ENCODE results near the gene GPD2. TPM values are rescaled to one million over a fixed set of nuclear protein-coding genes. Genes with fewer than 3 reads are reported as not detected.
"Not testable (repeated sequence)": the region's sequence is repeated elsewhere in the genome, so short reads cannot be mapped to it uniquely, and the experiment has no call there.

The GPD2 gene
- total and polyA plus RNA-seq, 7 experiments from 2014 or later = 2.9 to 17.1 (median 10.2) TPM

DNA sequence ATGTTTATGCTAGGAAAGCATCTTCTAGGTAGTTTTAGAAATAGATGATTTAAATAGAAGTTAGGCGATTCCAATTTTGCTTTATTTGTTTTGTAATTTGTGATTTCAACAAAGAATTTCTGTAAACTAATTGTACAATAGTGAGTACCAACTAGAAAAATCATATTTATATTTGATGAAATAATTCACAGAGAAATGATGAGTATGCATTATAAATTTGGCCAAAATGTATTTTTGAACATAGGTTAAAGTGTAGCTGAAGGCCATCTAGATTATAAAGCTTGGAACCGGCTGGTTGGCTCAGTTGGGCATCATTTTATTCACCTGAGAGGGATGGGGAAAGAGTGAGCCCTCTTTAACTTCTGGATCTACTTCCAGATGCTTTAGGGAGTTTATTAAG is 50.4 kb downstream of the GPD2 start:
- H3K27me3 Mint-ChIP-seq = no peaks in the 10 kb centered on the region
- ChIA-PET POLR2A (no interaction called here), CTCF (no interaction called here)
- intact Hi-C loops (cut with micrococcal nuclease) = loop anchor here in 1 of 2 donors (10.0 kb wide), 1 partner anchor 408 kb away; no protein-coding TSS in a partner anchor
- H3K9me3 ChIP-seq (ENCODE audit: control insufficient read depth in 2 of 3, low read length in 3 of 3) = no peaks in the 10 kb centered on the region
- peaks cover 14 to 38% (median 25%) of the 10 kb centered on the region in 7 donors for H3K4me1 Mint-ChIP-seq
- H3K36me3 Mint-ChIP-seq = peaks cover 2 to 28% (median 10%) of the 10 kb centered on the region in 5 donors
- H3K36me3 ChIP-seq (ENCODE audit: control insufficient read depth in 2 of 3, insufficient read depth in 3 of 3, low read length in 3 of 3) = no peaks in the 10 kb centered on the region
- no peak overlapping the region for H3K4me3 ChIP-seq (ENCODE audit: low read length)
- peak overlapping the region in 1 of 9 donors; percentile 51 for H3K27ac Mint-ChIP-seq
- no peak overlapping the region for H3K27ac ChIP-seq (ENCODE audit: low read depth, low read length)
- no peak for ATAC-seq
- no peak overlapping the region for H3K4me3 Mint-ChIP-seq
- H3K27me3 ChIP-seq (ENCODE audit: control insufficient read depth in 2 of 2, insufficient read depth in 2 of 2, low read length in 2 of 2) = no peaks in the 10 kb centered on the region
- no peak for DNase-seq
- H3K4me1 ChIP-seq (ENCODE audit: control insufficient read depth in 2 of 2, insufficient read depth in 2 of 2, low read length in 2 of 2) = no peaks in the 10 kb centered on the region
- H3K9me3 Mint-ChIP-seq = no peaks in the 10 kb centered on the region

DNA sequence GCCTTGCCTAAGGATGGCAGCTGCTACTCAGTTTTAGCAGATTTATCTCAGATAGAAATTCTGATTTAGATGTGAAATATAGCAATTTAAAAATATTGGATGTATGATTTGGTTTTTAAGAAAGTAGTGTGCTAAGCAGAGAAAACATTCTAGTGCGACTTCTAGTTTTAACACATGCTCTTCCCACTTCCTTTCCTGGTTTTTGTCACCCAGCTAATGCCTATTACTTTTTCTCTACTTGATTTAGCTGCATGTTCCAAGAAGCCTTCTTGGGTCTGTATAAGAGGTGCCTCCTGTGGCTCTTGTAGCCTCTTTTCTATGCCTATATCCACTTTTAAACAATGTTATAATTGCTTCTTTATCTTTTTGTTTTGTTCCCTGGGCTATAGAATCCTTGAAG is 53.0 kb downstream of the GPD2 start:
- Histone ChIP-seq H3K27ac (ENCODE audit: low read depth, low read length) (no peak overlapping the region), H3K4me1 (ENCODE audit: control insufficient read depth in 2 of 2, insufficient read depth in 2 of 2, low read length in 2 of 2) (no peaks in the 10 kb centered on the region), H3K36me3 (ENCODE audit: control insufficient read depth in 2 of 3, insufficient read depth in 3 of 3, low read length in 3 of 3) (no peaks in the 10 kb centered on the region), H3K9me3 (ENCODE audit: control insufficient read depth in 2 of 3, low read length in 3 of 3) (no peaks in the 10 kb centered on the region), H3K4me3 (ENCODE audit: low read length) (no peak overlapping the region), H3K27me3 (ENCODE audit: control insufficient read depth in 2 of 2, insufficient read depth in 2 of 2, low read length in 2 of 2) (no peaks in the 10 kb centered on the region)
- CTCF ChIA-PET = no interaction called here
- Mint-ChIP-seq H3K27me3 (no peaks in the 10 kb centered on the region), H3K4me3 (no peak overlapping the region), H3K36me3 (peaks cover 4 to 15% (median 4%) of the 10 kb centered on the region in 5 donors), H3K9me3 (no peaks in the 10 kb centered on the region), H3K4me1 (peaks cover 11 to 33% (median 27%) of the 10 kb centered on the region in 7 donors), H3K27ac (no peak overlapping the region)
- POLR2A ChIA-PET = no interaction called here
- DNase-seq = no peak
- intact Hi-C loops (cut with micrococcal nuclease) = loop anchor here in 1 of 2 donors (10.0 kb wide), 1 partner anchor 406 kb away; no protein-coding TSS in a partner anchor
- ATAC-seq = no peak

DNA sequence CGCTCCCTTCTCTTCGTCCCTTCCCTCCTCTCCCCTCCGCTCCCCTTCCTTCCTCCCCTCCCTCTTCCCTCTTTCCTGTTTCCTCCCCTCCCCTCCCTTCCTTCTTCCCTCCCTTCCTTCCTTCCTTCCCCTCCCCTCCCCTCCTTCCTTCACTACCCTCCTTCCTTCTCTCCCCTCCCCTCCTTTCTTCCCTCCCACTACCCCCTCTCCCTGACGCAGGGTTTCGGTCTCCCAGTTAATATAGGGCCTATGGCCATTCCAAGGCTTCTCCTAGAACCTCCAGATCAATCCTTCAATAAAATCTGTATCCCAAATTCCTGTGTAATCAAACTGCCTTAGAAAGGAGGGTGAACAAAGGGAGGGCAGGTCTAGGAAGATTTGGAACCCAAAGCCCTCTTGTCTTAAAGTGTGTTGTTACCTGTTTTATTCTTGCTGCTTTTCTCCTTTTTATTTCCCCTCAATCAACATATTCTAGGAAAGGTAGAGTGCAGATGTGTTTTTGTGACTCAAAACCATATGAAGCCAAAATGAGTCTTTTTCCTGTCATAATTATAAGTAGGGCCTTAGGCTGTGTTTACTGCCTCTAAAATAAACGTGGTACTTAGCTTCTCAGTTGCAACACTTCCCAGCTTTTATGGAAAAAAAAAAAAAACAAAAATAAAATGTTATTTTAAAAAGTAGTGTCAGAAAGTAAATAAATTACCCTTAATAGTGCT is 53.7 kb downstream of the GPD2 start:
- Mint-ChIP-seq H3K27me3 (no peaks in the 10 kb centered on the region), H3K4me1 (peaks cover 8 to 30% (median 28%) of the 10 kb centered on the region in 7 donors), H3K27ac (peak overlapping the region in 4 of 9 donors; percentile 10 to 44 (median 32)), H3K4me3 (peak overlapping the region in 1 of 10 donors; percentile 50), H3K9me3 (no peaks in the 10 kb centered on the region), H3K36me3 (peaks cover under 1 to 12% (median 1%) of the 10 kb centered on the region in 5 donors)
- H3K27ac ChIP-seq (ENCODE audit: low read depth, low read length) = no peak overlapping the region
- intact Hi-C loops (cut with micrococcal nuclease) = loop anchor here in 1 of 2 donors (10.0 kb wide), 1 partner anchor 405 kb away; no protein-coding TSS in a partner anchor
- no peaks in the 10 kb centered on the region for H3K9me3 ChIP-seq (ENCODE audit: control insufficient read depth in 2 of 3, low read length in 3 of 3)
- CTCF ChIA-PET = no interaction called here
- H3K4me3 ChIP-seq (ENCODE audit: low read length) = no peak overlapping the region
- ATAC-seq (no peak), DNase-seq (no peak)
- no peaks in the 10 kb centered on the region for H3K4me1 ChIP-seq (ENCODE audit: control insufficient read depth in 2 of 2, insufficient read depth in 2 of 2, low read length in 2 of 2)
- no peaks in the 10 kb centered on the region for H3K27me3 ChIP-seq (ENCODE audit: control insufficient read depth in 2 of 2, insufficient read depth in 2 of 2, low read length in 2 of 2)
- POLR2A ChIA-PET = no interaction called here
- H3K36me3 ChIP-seq (ENCODE audit: control insufficient read depth in 2 of 3, insufficient read depth in 3 of 3, low read length in 3 of 3) = no peaks in the 10 kb centered on the region

DNA sequence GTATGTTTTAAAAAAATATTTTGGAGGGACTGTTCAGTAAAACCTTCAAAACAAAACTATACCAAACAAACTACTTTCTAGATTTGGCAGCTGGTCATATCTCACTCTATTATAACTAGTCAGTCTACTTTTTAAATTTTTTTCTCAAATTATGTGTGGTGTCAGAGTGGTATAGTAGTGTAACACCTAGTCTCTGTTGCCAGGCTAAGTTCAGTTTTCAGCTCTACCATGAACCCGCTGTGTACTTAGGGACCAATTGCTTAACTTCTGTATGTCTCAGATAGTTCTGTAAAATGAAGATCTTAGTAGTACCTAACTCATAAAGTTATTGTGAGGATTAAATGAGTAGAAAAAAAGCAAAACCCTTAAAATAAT is 54.3 kb downstream of the GPD2 start:
- Histone ChIP-seq H3K27ac (ENCODE audit: low read depth, low read length) (no peak overlapping the region), H3K4me1 (ENCODE audit: control insufficient read depth in 2 of 2, insufficient read depth in 2 of 2, low read length in 2 of 2) (peaks cover 0 to under 1% of the 10 kb centered on the region in 2 donors), H3K27me3 (ENCODE audit: control insufficient read depth in 2 of 2, insufficient read depth in 2 of 2, low read length in 2 of 2) (no peaks in the 10 kb centered on the region), H3K9me3 (ENCODE audit: control insufficient read depth in 2 of 3, low read length in 3 of 3) (no peaks in the 10 kb centered on the region), H3K36me3 (ENCODE audit: control insufficient read depth in 2 of 3, insufficient read depth in 3 of 3, low read length in 3 of 3) (no peaks in the 10 kb centered on the region), H3K4me3 (ENCODE audit: low read length) (no peak overlapping the region)
- peaks cover 2 to 32% (median 27%) of the 10 kb centered on the region in 7 donors for H3K4me1 Mint-ChIP-seq
- peak overlapping the region in 1 of 9 donors; percentile 10 for H3K27ac Mint-ChIP-seq
- H3K9me3 Mint-ChIP-seq = no peaks in the 10 kb centered on the region
- ChIA-PET CTCF (no interaction called here), POLR2A (no interaction called here)
- intact Hi-C loops (cut with micrococcal nuclease) = no loop called here
- H3K4me3 Mint-ChIP-seq = no peak overlapping the region
- no peaks in the 10 kb centered on the region for H3K27me3 Mint-ChIP-seq
- peaks cover 0 to 8% (median 1%) of the 10 kb centered on the region in 5 donors for H3K36me3 Mint-ChIP-seq
- DNase-seq = no peak
- ATAC-seq = peak; percentile 29

DNA sequence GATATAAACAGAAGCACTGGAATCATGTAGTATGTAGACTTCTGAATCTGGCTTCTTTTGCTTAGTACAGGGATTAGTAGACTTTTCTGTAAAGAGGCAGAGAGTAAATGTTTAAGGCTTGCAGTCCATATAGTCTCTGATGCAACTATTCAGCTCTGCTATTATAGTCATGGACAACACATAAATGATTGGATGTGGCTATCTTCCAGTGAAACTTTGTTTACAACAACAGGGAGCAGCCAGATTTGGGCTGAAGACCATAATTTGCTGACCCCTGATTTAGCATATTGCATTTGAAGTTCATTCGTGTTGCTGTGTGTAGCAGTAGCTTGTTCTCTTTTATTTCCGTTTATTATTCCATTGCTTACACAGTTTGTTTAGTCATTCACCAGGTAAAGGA is 55.0 kb downstream of the GPD2 start:
- H3K27ac Mint-ChIP-seq = peak overlapping the region in 1 of 9 donors; percentile 4
- ChIA-PET POLR2A (no interaction called here), CTCF (no interaction called here)
- intact Hi-C loops (cut with micrococcal nuclease) = no loop called here
- H3K9me3 Mint-ChIP-seq = no peaks in the 10 kb centered on the region
- H3K27ac ChIP-seq (ENCODE audit: low read depth, low read length) = no peak overlapping the region
- H3K36me3 ChIP-seq (ENCODE audit: control insufficient read depth in 2 of 3, insufficient read depth in 3 of 3, low read length in 3 of 3) = no peaks in the 10 kb centered on the region
- H3K4me1 Mint-ChIP-seq = peaks cover 0 to 39% (median 34%) of the 10 kb centered on the region in 7 donors
- no peak overlapping the region for H3K4me3 ChIP-seq (ENCODE audit: low read length)
- DNase-seq (no peak), ATAC-seq (no peak)
- H3K27me3 Mint-ChIP-seq = no peaks in the 10 kb centered on the region
- H3K4me1 ChIP-seq (ENCODE audit: control insufficient read depth in 2 of 2, insufficient read depth in 2 of 2, low read length in 2 of 2) = peaks cover 0 to 7% of the 10 kb centered on the region in 2 donors
- H3K9me3 ChIP-seq (ENCODE audit: control insufficient read depth in 2 of 3, low read length in 3 of 3) = no peaks in the 10 kb centered on the region
- no peaks in the 10 kb centered on the region for H3K27me3 ChIP-seq (ENCODE audit: control insufficient read depth in 2 of 2, insufficient read depth in 2 of 2, low read length in 2 of 2)
- H3K4me3 Mint-ChIP-seq = no peak overlapping the region
- H3K36me3 Mint-ChIP-seq = peaks cover 0 to 2% (median 0%) of the 10 kb centered on the region in 5 donors

DNA sequence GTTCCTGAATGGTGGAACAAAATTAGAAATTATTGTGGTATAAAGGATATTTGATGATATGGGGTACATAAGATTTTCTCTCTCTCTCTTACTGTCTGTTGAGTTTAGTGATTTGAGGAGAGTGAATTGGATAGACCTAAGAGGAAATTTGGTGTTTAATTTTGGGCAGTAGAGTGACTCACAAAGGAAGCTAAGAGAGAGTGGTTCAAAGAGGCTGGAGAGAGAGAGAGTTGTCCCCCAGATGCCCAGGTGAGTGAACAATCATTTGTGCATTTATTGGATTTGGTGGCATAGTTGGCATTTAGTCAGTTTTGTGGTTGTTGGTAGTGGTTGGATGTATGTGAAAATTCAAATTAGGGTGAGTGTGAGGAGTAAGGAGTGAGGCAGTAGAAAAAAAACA is 56.8 kb downstream of the GPD2 start:
- H3K27ac ChIP-seq (ENCODE audit: low read depth, low read length) = no peak overlapping the region
- no peaks in the 10 kb centered on the region for H3K27me3 Mint-ChIP-seq
- peaks cover 0 to 42% (median 37%) of the 10 kb centered on the region in 7 donors for H3K4me1 Mint-ChIP-seq
- peaks cover 0 to 4% (median 0%) of the 10 kb centered on the region in 5 donors for H3K36me3 Mint-ChIP-seq
- peaks cover 0 to 9% of the 10 kb centered on the region in 2 donors for H3K4me1 ChIP-seq (ENCODE audit: control insufficient read depth in 2 of 2, insufficient read depth in 2 of 2, low read length in 2 of 2)
- H3K4me3 Mint-ChIP-seq = no peak overlapping the region
- no peaks in the 10 kb centered on the region for H3K9me3 ChIP-seq (ENCODE audit: control insufficient read depth in 2 of 3, low read length in 3 of 3)
- intact Hi-C loops (cut with micrococcal nuclease) = no loop called here
- no peaks in the 10 kb centered on the region for H3K27me3 ChIP-seq (ENCODE audit: control insufficient read depth in 2 of 2, insufficient read depth in 2 of 2, low read length in 2 of 2)
- H3K4me3 ChIP-seq (ENCODE audit: low read length) = no peak overlapping the region
- no peaks in the 10 kb centered on the region for H3K36me3 ChIP-seq (ENCODE audit: control insufficient read depth in 2 of 3, insufficient read depth in 3 of 3, low read length in 3 of 3)
- DNase-seq (no peak), ATAC-seq (no peak)
- ChIA-PET POLR2A (no interaction called here), CTCF (no interaction called here)
- H3K9me3 Mint-ChIP-seq = no peaks in the 10 kb centered on the region
- peak overlapping the region in 1 of 9 donors; percentile 9 for H3K27ac Mint-ChIP-seq

DNA sequence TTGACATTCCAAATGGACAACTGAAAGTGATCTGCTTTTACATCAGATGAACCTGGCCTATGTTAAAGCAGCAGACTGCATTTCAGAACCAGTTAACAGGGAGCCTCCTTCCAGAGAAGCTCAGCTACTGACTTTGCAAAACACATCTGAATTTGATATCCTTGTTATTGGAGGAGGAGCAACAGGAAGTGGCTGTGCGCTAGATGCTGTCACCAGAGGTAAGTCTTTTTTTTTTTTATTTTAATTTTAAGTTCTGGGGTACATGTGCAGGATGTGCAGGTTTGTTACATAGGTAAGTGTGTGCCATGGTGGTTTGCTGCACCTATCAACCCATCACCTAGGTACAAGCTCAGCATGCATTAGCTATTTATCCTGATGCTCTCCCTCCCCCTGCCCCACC is 59.8 kb downstream of the GPD2 start:
- not testable (repeated sequence) for H3K27me3 ChIP-seq (ENCODE audit: control insufficient read depth in 2 of 2, insufficient read depth in 2 of 2, low read length in 2 of 2); H3K36me3 Mint-ChIP-seq; H3K9me3 Mint-ChIP-seq; H3K9me3 ChIP-seq (ENCODE audit: control insufficient read depth in 2 of 3, low read length in 3 of 3); ATAC-seq; H3K4me3 ChIP-seq (ENCODE audit: low read length); H3K27me3 Mint-ChIP-seq; H3K4me1 ChIP-seq (ENCODE audit: control insufficient read depth in 2 of 2, insufficient read depth in 2 of 2, low read length in 2 of 2); H3K27ac ChIP-seq (ENCODE audit: low read depth, low read length); H3K36me3 ChIP-seq (ENCODE audit: control insufficient read depth in 2 of 3, insufficient read depth in 3 of 3, low read length in 3 of 3); H3K27ac Mint-ChIP-seq; H3K4me3 Mint-ChIP-seq
- ChIA-PET POLR2A (interaction anchor here (0.6 kb wide), 1 partner anchor 10 kb away, joined by 3 read pairs; no protein-coding TSS in a partner anchor), CTCF (interaction anchor here (0.6 kb wide), 2 partner anchors 57 to 776 kb away, joined by 3 read pairs; no protein-coding TSS in a partner anchor)
- intact Hi-C loops (cut with micrococcal nuclease) = loop anchor here in 1 of 2 donors (2.0 to 5.0 kb wide), 2 partner anchors 95 to 159 kb away; no protein-coding TSS in a partner anchor
- peak in 6 of 9 donors; percentile 7 to 38 (median 29) for DNase-seq
- peaks cover 0 to 28% (median 25%) of the 10 kb centered on the region in 7 donors for H3K4me1 Mint-ChIP-seq
